Hepatocyte (in vitro differentiated cells): Measurements from ENCODE around the gene ACSS2.

Source experiments
- EZH2 ChIP-seq: fragments of 200-600 bp; sonication (generic); IDR thresholded peaks from 2 replicates; pipeline ENCODE4 v1.6.1; 2016; ENCODE audit warnings: antibody characterized with exemption, mild to moderate bottlenecking, borderline replicate concordance
- EZH2phosphoT487 ChIP-seq: fragments of 200-600 bp; sonication (generic); IDR thresholded peaks from one replicate; pipeline ENCODE4 v1.6.1; 2018; ENCODE audit warnings: antibody characterized with exemption, mild to moderate bottlenecking, low read depth, moderate library complexity; ENCODE audit not compliant: unreplicated experiment, severe bottlenecking
- TF ChIP-seq, protein P1 (sequence below): fragments of 200-600 bp; sonication (generic); IDR thresholded peaks from 2 replicates; pipeline ENCODE4 v1.5.1; 2016; ENCODE audit warnings: antibody characterized with exemption, mild to moderate bottlenecking; ENCODE audit not compliant: poor library complexity

DNA sequence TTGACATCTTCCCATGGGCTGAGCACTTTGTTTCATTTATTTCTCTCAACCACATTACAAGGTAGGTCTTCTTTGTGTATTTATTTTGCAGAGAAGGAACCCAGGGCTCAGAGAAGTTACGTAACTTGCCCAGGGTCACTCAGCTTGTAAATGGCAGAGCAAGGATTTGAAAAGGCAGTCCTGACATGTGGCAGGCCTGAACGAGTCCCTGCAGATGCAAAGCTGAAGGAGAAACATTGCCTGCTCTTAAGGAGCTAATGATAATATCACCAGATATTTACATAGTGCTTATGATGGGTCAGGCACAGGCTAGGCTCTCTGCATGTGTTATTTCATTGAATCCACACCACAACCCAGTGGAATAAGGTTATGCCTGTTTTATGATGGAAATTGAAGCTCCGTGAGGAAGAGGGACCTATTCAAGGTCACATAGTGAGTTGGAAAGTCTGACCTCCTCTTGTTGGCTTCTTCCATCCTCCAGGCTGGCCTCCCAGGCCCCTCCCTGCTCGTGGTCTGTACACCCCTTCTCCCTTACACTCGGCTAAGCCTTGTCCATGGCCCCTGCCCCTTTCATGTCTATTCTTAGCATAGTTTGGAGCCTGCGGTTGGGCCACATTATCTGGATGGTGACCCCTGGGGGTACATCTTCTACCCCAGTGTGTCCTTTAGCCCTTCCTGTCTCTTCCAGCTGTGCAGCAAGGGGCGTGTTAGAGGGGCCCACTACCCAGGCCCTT, 91.8 kb downstream of the ACSS2 start:
- TF ChIP-seq, protein P1, sequence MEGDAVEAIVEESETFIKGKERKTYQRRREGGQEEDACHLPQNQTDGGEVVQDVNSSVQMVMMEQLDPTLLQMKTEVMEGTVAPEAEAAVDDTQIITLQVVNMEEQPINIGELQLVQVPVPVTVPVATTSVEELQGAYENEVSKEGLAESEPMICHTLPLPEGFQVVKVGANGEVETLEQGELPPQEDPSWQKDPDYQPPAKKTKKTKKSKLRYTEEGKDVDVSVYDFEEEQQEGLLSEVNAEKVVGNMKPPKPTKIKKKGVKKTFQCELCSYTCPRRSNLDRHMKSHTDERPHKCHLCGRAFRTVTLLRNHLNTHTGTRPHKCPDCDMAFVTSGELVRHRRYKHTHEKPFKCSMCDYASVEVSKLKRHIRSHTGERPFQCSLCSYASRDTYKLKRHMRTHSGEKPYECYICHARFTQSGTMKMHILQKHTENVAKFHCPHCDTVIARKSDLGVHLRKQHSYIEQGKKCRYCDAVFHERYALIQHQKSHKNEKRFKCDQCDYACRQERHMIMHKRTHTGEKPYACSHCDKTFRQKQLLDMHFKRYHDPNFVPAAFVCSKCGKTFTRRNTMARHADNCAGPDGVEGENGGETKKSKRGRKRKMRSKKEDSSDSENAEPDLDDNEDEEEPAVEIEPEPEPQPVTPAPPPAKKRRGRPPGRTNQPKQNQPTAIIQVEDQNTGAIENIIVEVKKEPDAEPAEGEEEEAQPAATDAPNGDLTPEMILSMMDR, result no peak
- TF ChIP-seq EZH2, result no peak
- no peak for TF ChIP-seq EZH2phosphoT487
